ENCODE measurements around the gene CTSA. TPM values are rescaled to one million over a fixed set of nuclear protein-coding genes. Genes with fewer than 3 reads are reported as not detected.

Gene CTSA
- 77.2 and 91.1 TPM in 2 replicates for total RNA-seq

GRCh38 chr20:45890985-45891983, at the start of gene CTSA, which contains the start of gene NEURL2:
Gene CTSA (plus strand): TSS chr20:45891335. CDS start chr20:45891569, 234 bp downstream.
Gene NEURL2 (minus strand): TSS chr20:45891208. CDS start chr20:45890991, 217 bp downstream.

GRCh38 chr20:45857114-45857881, 33.8 kb upstream of the CTSA start, which contains the start of the genes ACOT8 and ZSWIM3:
Gene ACOT8 (minus strand): TSS chr20:45857392. CDS start chr20:45857315, 77 bp downstream.
Gene ZSWIM3 (plus strand): TSS chr20:45857614. CDS start chr20:45857826, 212 bp downstream.

GRCh38 chr20:45880988-45881788, 9.9 kb upstream of the CTSA start, which contains the start of gene ZSWIM1:
Gene ZSWIM1 (plus strand): TSS chr20:45881227. CDS start chr20:45882593, 1,366 bp downstream.

DNA sequence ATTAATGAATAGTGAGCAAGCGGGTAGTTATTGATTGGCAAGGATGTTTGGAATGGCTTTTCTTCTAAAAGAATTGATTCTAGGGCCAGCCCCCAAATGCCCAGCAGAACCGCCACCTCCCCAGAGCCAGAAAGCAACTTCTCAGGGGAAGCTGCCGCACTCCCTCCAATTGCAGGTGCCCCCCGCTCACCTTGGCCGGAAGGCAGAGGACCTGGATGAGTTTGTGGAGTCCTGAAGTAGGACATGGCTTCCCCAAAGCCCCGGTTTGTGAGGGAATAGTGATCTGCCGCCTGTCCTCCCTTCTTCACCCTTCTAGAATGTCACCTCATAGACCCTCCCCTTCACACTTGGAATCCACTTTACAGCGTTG, 3.8 kb upstream of the CTSA start, which contains the start of gene SPATA25:
TSS of gene SPATA25 (minus strand) at position 277 of the 370 bp plus-strand sequence. CDS start at position 245, 32 bp downstream.

GRCh38 chr20:45911486-45912343, 20.6 kb downstream of the CTSA start, which contains the start of gene PLTP:
Gene PLTP (minus strand): TSS chr20:45912155. CDS start chr20:45911452, 703 bp downstream.

GRCh38 chr20:45934586-45935415, 43.7 kb downstream of the CTSA start, which contains the start of gene PCIF1:
Gene PCIF1 (plus strand): TSS chr20:45934683. CDS start chr20:45939000, 4,317 bp downstream.

Other genes starting within 250 kb of the CTSA start
- gene WFDC11, start 221.1 kb upstream of the CTSA start, total RNA-seq: not detected in 2 replicates
- gene WFDC13, start 189.3 kb upstream of the CTSA start, total RNA-seq: not detected in 2 replicates
- not detected in 2 replicates for gene WFDC10B, start 186.3 kb upstream of the CTSA start, total RNA-seq
- not detected in 2 replicates for gene SPINT4, start 169.0 kb upstream of the CTSA start, total RNA-seq
- 0.67 TPM in 1 of 2 replicates, not detected in the other for gene WFDC3, start 99.5 kb upstream of the CTSA start, total RNA-seq
- gene DNTTIP1, start 99.4 kb upstream of the CTSA start, total RNA-seq: 29.6 and 36.7 TPM in 2 replicates
- gene UBE2C, start 78.7 kb upstream of the CTSA start, total RNA-seq: 225 and 261 TPM in 2 replicates
- gene TNNC2, start 64.0 kb upstream of the CTSA start, total RNA-seq: 0.84 TPM in 1 of 2 replicates, not detected in the other
- 49.5 and 53.3 TPM in 2 replicates for gene SNX21, start 57.5 kb upstream of the CTSA start, total RNA-seq
- 39.8 and 40.3 TPM in 2 replicates for gene ACOT8, start 33.9 kb upstream of the CTSA start, total RNA-seq
- 3.9 and 4.0 TPM in 2 replicates for gene ZSWIM3, start 33.7 kb upstream of the CTSA start, total RNA-seq
- gene ZSWIM1, start 10.1 kb upstream of the CTSA start, total RNA-seq: 9.2 and 9.4 TPM in 2 replicates
- 0.15 TPM in 1 of 2 replicates, not detected in the other for gene SPATA25, start 3.7 kb upstream of the CTSA start, total RNA-seq
- 3.4 and 3.7 TPM in 2 replicates for gene NEURL2, start 127 bp upstream of the CTSA start, total RNA-seq
- gene PLTP, start 20.8 kb downstream of the CTSA start, total RNA-seq: 48.3 and 51.7 TPM in 2 replicates
- 19.7 and 22.7 TPM in 2 replicates for gene PCIF1, start 43.3 kb downstream of the CTSA start, total RNA-seq
- gene ZNF335, start 80.9 kb downstream of the CTSA start, total RNA-seq: 11.1 and 12.1 TPM in 2 replicates
- not detected in 2 replicates for gene MMP9, start 117.6 kb downstream of the CTSA start, total RNA-seq
- not detected in 2 replicates for gene SLC12A5, start 137.9 kb downstream of the CTSA start, total RNA-seq
- gene NCOA5, start 198.6 kb downstream of the CTSA start, total RNA-seq: 22.4 and 22.7 TPM in 2 replicates
- 3.3 and 4.4 TPM in 2 replicates for gene CD40, start 227.0 kb downstream of the CTSA start, total RNA-seq